Measurements from ENCODE around the gene PROK2.

Gene PROK2

DNA sequence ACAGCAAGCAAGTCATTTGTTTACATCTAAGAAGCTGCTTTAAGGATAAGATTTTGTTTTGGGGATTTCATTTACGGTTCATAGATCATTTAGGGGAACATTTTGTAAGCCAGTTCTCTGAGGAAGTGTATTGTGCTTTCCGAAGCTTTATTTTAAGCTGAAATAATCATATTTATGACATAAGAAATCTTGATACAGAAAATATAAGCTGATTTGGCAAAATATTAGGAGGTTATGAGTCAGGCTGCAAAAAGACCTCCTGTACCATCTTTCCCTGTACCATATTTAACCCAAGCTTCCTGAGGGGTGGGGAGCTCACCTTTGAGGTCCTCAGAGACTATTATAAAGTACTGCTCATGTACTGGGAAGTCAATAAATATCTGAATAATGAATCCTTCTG, 51.6 kb downstream of the PROK2 start:
- no peak for DNase-seq

- DNase-seq = no peak
These were observed 52.3 kb downstream of the PROK2 start for GRCh38 chr3:71732637-71733036.

- DNase-seq = no peak
These were observed 56.2 kb downstream of the PROK2 start for GRCh38 chr3:71728632-71729342.

GRCh38 chr3:71726146-71726545, 58.8 kb downstream of the PROK2 start:
- DNase-seq = no peak

DNA sequence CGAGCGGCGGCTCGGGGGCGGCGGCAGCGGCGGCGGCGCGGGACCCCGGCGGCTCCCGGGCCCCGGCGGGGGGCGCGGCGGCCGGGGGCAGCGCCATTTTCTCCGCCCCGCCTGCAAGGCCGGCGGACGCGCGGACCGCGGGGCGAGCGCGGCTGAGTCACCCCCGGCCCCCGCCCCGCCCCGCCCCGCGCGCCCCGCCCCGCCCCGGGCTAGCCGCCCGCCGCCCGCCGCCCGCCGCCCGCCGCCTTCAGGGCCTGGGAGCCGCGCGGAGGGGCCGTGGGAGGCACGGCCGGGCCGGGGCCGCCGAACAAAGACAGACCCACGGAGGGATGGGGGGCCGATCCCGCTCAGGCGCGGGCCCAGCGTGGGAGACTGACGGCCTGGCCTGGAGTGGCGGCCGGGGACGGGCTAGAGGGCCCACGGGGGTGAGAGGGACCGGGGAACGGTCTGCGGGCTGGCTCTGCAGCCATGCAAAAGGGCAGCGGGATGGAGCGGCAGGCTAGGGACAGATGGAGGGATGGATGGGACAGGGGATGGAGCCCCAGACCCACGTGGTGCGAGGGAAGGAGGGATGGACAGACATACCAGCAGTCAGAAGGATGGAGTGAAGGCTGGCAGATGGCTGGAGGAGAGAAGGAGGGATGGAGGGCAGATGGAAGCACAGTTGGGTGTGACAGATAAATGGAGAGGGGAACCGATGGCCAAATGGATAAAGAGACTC, 59.5 kb downstream of the PROK2 start, which contains the start of gene EIF4E3:
Gene EIF4E3 (minus strand): TSS at position 132 of the 721 bp plus-strand sequence. CDS start 35 bp downstream, at position 97.
- no peak for DNase-seq

GRCh38 chr3:71724584-71725270, 60.2 kb downstream of the PROK2 start:
- DNase-seq = no peak

DNA sequence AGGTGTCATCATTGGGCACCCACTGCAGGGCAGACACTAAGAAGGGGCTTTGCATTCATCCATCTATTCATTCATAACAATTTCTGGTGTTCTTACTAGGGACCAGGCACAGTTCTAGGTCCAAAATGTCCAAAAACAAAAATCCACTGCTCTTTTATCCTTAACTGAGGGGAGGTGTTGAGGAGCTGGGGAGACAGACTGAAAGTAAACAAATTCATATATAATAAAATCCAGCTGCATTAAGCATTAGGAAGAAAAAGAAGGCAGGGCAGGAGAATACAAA, 60.8 kb downstream of the PROK2 start:
- no peak for DNase-seq

DNA sequence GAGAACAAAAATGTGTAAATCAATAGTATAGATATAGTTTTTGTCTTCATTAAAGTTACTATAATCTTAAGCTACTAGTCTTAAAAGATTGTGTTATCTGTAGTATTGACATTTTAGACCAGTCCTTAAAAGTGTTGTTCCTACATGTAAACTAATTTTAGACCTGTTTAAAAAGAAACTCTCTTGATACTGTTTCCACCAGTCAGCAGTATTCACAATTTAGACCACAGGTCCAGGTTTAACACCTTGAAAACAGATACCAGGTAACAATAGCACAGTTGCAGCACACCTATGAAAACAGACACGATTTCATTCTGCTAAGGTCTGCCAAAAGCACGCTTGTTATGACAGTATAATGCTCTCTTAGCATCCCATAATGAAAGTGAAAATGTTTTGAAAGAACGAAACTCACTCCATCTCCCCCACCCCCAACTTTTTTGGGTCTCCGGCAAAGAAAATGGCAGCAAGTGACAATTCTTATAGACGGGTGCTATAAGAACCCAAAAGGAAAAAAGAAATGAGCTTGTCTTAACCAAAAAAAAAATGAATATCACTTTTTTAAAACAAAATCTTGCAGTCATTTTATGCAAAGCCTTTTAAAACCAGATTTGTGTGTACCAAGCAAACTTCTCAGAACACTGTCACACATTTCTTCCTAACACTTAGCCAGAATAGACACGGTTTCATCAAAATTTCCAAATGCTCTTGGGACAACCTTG, 61.3 kb downstream of the PROK2 start:
- DNase-seq = no peak

DNA sequence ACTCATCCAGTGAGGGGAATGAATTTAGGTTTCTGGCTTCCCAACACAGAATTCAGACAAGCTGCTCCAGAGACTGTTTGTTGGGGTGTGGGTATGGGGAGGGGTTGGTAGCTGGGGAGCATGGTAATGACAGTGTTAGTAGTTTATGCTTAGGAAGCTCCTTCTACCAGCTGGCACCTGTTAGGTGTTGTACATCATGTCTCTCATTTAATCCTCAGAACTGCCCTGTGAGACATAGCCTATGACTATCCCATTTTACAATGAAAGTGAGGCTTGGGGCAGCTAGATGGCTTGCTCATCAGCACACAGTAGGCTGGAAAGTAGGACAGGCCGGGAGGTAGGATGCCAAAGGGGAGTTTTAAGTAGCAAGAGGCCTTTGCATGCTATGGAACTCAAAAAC, 62.3 kb downstream of the PROK2 start:
- no peak for DNase-seq
